Smooth muscle cell (in vitro differentiated cells): ENCODE measurements around the gene DRC7. TPM values are rescaled to one million over a fixed set of nuclear protein-coding genes. Genes with fewer than 3 reads are reported as not detected.

Source experiments
- DNase-seq: peaks from one replicate; lab custom pipeline; 2025; ENCODE audit not compliant: unreplicated experiment; lab: John Stamatoyannopoulos, UW
- H2AFZ ChIP-seq: fragments of 200-600 bp; sonication (generic); 2 replicates; pipeline ENCODE4 v1.6.0; 2016; ENCODE audit warnings: antibody characterized with exemption, low read depth, mild to moderate bottlenecking
- H3F3A ChIP-seq: fragments of 200-600 bp; sonication (generic); 2 replicates; pipeline ENCODE4 v1.6.0; 2017; ENCODE audit warnings: antibody characterized with exemption, low read depth
- H3K27ac ChIP-seq: fragments of 200-600 bp; sonication (generic); 2 replicates; pipeline ENCODE4 v1.5.1; 2016; ENCODE audit warnings: low read depth, mild to moderate bottlenecking
- H3K27me3 ChIP-seq: fragments of 200-600 bp; sonication (generic); 2 replicates; pipeline ENCODE4 v1.6.1; 2016; ENCODE audit warnings: low read depth, mild to moderate bottlenecking
- H3K36me3 ChIP-seq: fragments of 200-600 bp; sonication (generic); 2 replicates; pipeline ENCODE4 v1.5.1; 2016; ENCODE audit warnings: low read depth
- H3K4me1 ChIP-seq: fragments of 200-600 bp; sonication (generic); 2 replicates; pipeline ENCODE4 v1.5.1; 2016; ENCODE audit warnings: low read depth
- H3K4me2 ChIP-seq: fragments of 200-600 bp; sonication (generic); 2 replicates; pipeline ENCODE4 v1.6.0; 2016; ENCODE audit warnings: mild to moderate bottlenecking
- H3K4me3 ChIP-seq: fragments of 200-600 bp; sonication (generic); 2 replicates; pipeline ENCODE4 v1.5.1; 2016; ENCODE audit warnings: mild to moderate bottlenecking
- H3K79me2 ChIP-seq: fragments of 200-600 bp; sonication (generic); 2 replicates; pipeline ENCODE4 v1.6.0; 2016; ENCODE audit warnings: low read depth, mild to moderate bottlenecking
- H3K9ac ChIP-seq: fragments of 200-600 bp; sonication (generic); 2 replicates; pipeline ENCODE4 v1.6.0; 2016; ENCODE audit warnings: low read depth
- H3K9me3 ChIP-seq: fragments of 200-600 bp; sonication (generic); replicated peaks from 2 replicates; pipeline ENCODE4 v1.5.1; 2016; ENCODE audit warnings: low read depth
- H4K20me1 ChIP-seq: fragments of 200-600 bp; sonication (generic); 2 replicates; pipeline ENCODE4 v1.6.0; 2016; ENCODE audit warnings: low read depth
- CTCF ChIP-seq: fragments of 200-600 bp; sonication (generic); IDR thresholded peaks from 2 replicates; pipeline ENCODE4 v1.5.1; 2017; ENCODE audit warnings: borderline replicate concordance, mild to moderate bottlenecking, antibody characterized with exemption; ENCODE audit not compliant: insufficient read depth, poor library complexity, severe bottlenecking
- WGBS: methylation state at CpG from one replicate; pipeline ENCODE4 v1.1.7; 2016; ENCODE audit warnings: low lambda C conversion rate; 5-methylcytosine and 5-hydroxymethylcytosine counted together
- polyA plus RNA-seq: library from polyadenylated mRNA; unstranded; fragments of >200 nt; fragmentation: Nextera tagmentation; extraction: Ambion mirVana; gene quantifications from 2 replicates; pipeline ENCODE4 v1.2.1, GENCODE V29; 2016
- total RNA-seq: library from RNA; depleted of rRNA; stranded (reverse); fragments of >200 nt; gene quantifications from 2 replicates; pipeline ENCODE4 v1.2.3, GENCODE V29; 2014

Gene DRC7
- 0.94 TPM in 1 of 2 replicates, not detected in the other for total RNA-seq
- not detected in 2 replicates for polyA plus RNA-seq

GRCh38 chr16:57694725-57695679, at the start of gene DRC7:
TSS of gene DRC7 (plus strand) at chr16:57694806. CDS start at chr16:57697950, 3,144 bp downstream.
- no peak within 1 kb of the TSS for H2AFZ ChIP-seq
- no peaks in the 10 kb centered on the region for H4K20me1 ChIP-seq
- no peaks in the 10 kb centered on the region for H3K9me3 ChIP-seq
- H3K9ac ChIP-seq: no peak within 1 kb of the TSS
- no peaks in the 10 kb centered on the region for H3K79me2 ChIP-seq
- H3K27me3 ChIP-seq: no peaks in the 10 kb centered on the region
- no peaks in the 10 kb centered on the region for H3K4me1 ChIP-seq
- no peak for TF ChIP-seq CTCF
- H3F3A ChIP-seq: no peaks in the 10 kb centered on the region
- no peak within 1 kb of the TSS for H3K27ac ChIP-seq
- H3K4me2 ChIP-seq: peak within 1 kb of the TSS; percentile 66
- H3K36me3 ChIP-seq: no peaks in the 10 kb centered on the region
- H3K4me3 ChIP-seq: peak within 1 kb of the TSS; percentile 26
- 49% methylated on average over 8 of the region's 8 CpGs for WGBS
- no peak for DNase-seq

GRCh38 chr16:57645169-57645568, 49.4 kb upstream of the DRC7 start:
- Histone ChIP-seq H3K27ac (no peak overlapping the region), H3F3A (no peaks in the 10 kb centered on the region), H3K27me3 (no peaks in the 10 kb centered on the region), H3K79me2 (no peaks in the 10 kb centered on the region), H3K4me2 (no peak overlapping the region), H3K9ac (no peak overlapping the region), H3K36me3 (no peaks in the 10 kb centered on the region), H3K4me3 (no peak overlapping the region), H2AFZ (no peak overlapping the region), H3K4me1 (no peaks in the 10 kb centered on the region), H3K9me3 (no peaks in the 10 kb centered on the region), H4K20me1 (peaks cover 19% of the 10 kb centered on the region)
- TF ChIP-seq CTCF: no peak
- 83% methylated on average over 7 of the region's 10 CpGs for WGBS
- no peak for DNase-seq

- Histone ChIP-seq H3K79me2 (no peaks in the 10 kb centered on the region), H3F3A (no peaks in the 10 kb centered on the region), H3K36me3 (no peaks in the 10 kb centered on the region), H3K27me3 (no peaks in the 10 kb centered on the region), H3K4me1 (no peaks in the 10 kb centered on the region), H2AFZ (no peak overlapping the region), H3K4me3 (no peak overlapping the region), H3K27ac (no peak overlapping the region), H3K4me2 (no peak overlapping the region), H3K9ac (no peak overlapping the region), H3K9me3 (no peaks in the 10 kb centered on the region), H4K20me1 (peaks cover 19% of the 10 kb centered on the region)
- no peak for DNase-seq
- 51% methylated on average over 24 of the region's 24 CpGs for WGBS
- no peak for TF ChIP-seq CTCF
These were observed 48.8 kb upstream of the DRC7 start for GRCh38 chr16:57645691-57646387.
